H1 (cell line): ENCODE measurements around the gene ZCWPW2. TPM values are rescaled to one million over a fixed set of nuclear protein-coding genes. Genes with fewer than 3 reads are reported as not detected.

Experiments used
- CTCF ChIA-PET: fragments of 300-600 bp; sonication (Branson Sonifier 250); formaldehyde crosslinking; loops from one replicate; lab custom pipeline; 2021; ENCODE audit not compliant: partially characterized antibody; lab: Charles Lee
- POLR2A ChIA-PET: fragments of 300-600 bp; sonication (Branson Sonifier 250); formaldehyde crosslinking; loops from one replicate; lab custom pipeline; 2021; ENCODE audit warnings: inconsistent platforms; ENCODE audit not compliant: partially characterized antibody; lab: Charles Lee
- DNase-seq, 2 experiments: peaks; one replicate each; pipeline versions ENCODE4 v3.0.0 to v3.0.0-alpha.2; 2010 to 2022; ENCODE audit warnings: low spot score in 2 of 2, low read depth in 1 of 2, mixed read lengths in 1 of 2
- FAIRE-seq: peaks from 2 replicates; lab custom pipeline; 2011; peaks lifted over from hg19 to GRCh38; lab: Jason Lieb, UNC
- H2AFZ ChIP-seq: 2 replicates; pipeline ENCODE4 v1.8.1; 2012; ENCODE audit warnings: low read length, inconsistent platforms
- H2AK5ac ChIP-seq: 2 replicates; pipeline ENCODE4 v1.6.1; 2013; ENCODE audit warnings: low read depth, low read length
- H2BK120ac ChIP-seq: replicated peaks from 2 replicates; pipeline ENCODE3; 2013; ENCODE audit warnings: low read depth, low read length, inconsistent platforms
- H2BK12ac ChIP-seq: 2 replicates; pipeline ENCODE4 v1.6.1; 2013; ENCODE audit warnings: low read depth, low read length
- H2BK15ac ChIP-seq: 2 replicates; pipeline ENCODE4 v1.6.1; 2013; ENCODE audit warnings: low read length
- H2BK20ac ChIP-seq: 2 replicates; pipeline ENCODE4 v1.6.1; 2013; ENCODE audit warnings: low read length
- H2BK5ac ChIP-seq: 2 replicates; pipeline ENCODE4 v1.6.1; 2013; ENCODE audit warnings: low read depth, low read length
- H3K14ac ChIP-seq: 2 replicates; pipeline ENCODE4 v1.6.1; 2013; ENCODE audit warnings: inconsistent platforms; ENCODE audit not compliant: insufficient read length
- H3K18ac ChIP-seq: 2 replicates; pipeline ENCODE4 v1.6.1; 2013; ENCODE audit warnings: low read length; ENCODE audit errors: extremely low read depth
- H3K23ac ChIP-seq: 2 replicates; pipeline ENCODE4 v1.6.1; 2013; ENCODE audit warnings: inconsistent platforms; ENCODE audit not compliant: insufficient read length
- H3K23me2 ChIP-seq: 2 replicates; pipeline ENCODE4 v1.6.1; 2013; ENCODE audit warnings: low read depth, low read length
- H3K27ac ChIP-seq: 2 replicates; pipeline ENCODE4 v1.6.1; 2011; ENCODE audit warnings: low read depth, low read length, inconsistent platforms
- H3K27me3 ChIP-seq, 4 experiments: replicated peaks in 1 of 4; 1 replicate in 1 of 4; 2 replicates in 3 of 4; pipeline versions ENCODE4 v1.6.1 to v1.8.1; 2011 to 2013; ENCODE audit warnings: low read length in 3 of 4, mild to moderate bottlenecking in 3 of 4, inconsistent platforms in 2 of 4, mixed read lengths in 2 of 4, moderate library complexity in 1 of 4; ENCODE audit not compliant: control insufficient read depth in 3 of 4, insufficient read depth in 3 of 4; ENCODE audit errors: extremely low read depth in 1 of 4
- H3K36me3 ChIP-seq, 4 experiments: 2 replicates each; pipeline versions ENCODE4 v1.6.1 to v1.8.1; 2011 to 2013; ENCODE audit warnings: mild to moderate bottlenecking in 4 of 4, low read length in 3 of 4, moderate library complexity in 2 of 4, control low read depth in 1 of 4, inconsistent platforms in 1 of 4; ENCODE audit not compliant: insufficient read depth in 4 of 4, control insufficient read depth in 2 of 4
- H3K4ac ChIP-seq: replicated peaks from 2 replicates; pipeline ENCODE3; 2013; ENCODE audit warnings: low read length, low read depth, mixed read lengths, inconsistent platforms; ENCODE audit not compliant: insufficient read length
- H3K4me1 ChIP-seq, 4 experiments: replicated peaks in 1 of 4; 1 replicate in 1 of 4; 2 replicates in 3 of 4; pipeline versions ENCODE4 v1.6.1 to v1.8.1; 2011 to 2013; ENCODE audit warnings: low read length in 3 of 4, inconsistent platforms in 2 of 4, mixed read lengths in 1 of 4; ENCODE audit not compliant: insufficient read depth in 4 of 4, control insufficient read depth in 3 of 4
- H3K4me2 ChIP-seq, 2 experiments: 2 replicates each; pipeline versions ENCODE4 v1.6.1 to v1.8.1; 2011 to 2013; ENCODE audit warnings: low read depth in 2 of 2, low read length in 2 of 2, control low read depth in 1 of 2, inconsistent platforms in 1 of 2, mild to moderate bottlenecking in 1 of 2; ENCODE audit not compliant: insufficient read depth in 1 of 2
- H3K4me3 ChIP-seq, 4 experiments: fragments of 200-600, 300-600 bp in 1 of 4; sonication (generic), shearing (Covaris generic), sonication (Bioruptor Twin) in 1 of 4; 2 replicates each; pipeline versions ENCODE4 v1.5.1 to v1.8.1; 2011 to 2016; ENCODE audit warnings: low read length in 4 of 4, low read depth in 3 of 4, control low read depth in 2 of 4, inconsistent platforms in 2 of 4, mild to moderate bottlenecking in 2 of 4, mixed read lengths in 1 of 4, moderate library complexity in 1 of 4; ENCODE audit not compliant: insufficient read depth in 2 of 4; ENCODE audit errors: extremely low read depth in 1 of 4
- H3K56ac ChIP-seq: replicated peaks from 2 replicates; pipeline ENCODE3; 2013; ENCODE audit warnings: low read depth, mild to moderate bottlenecking, mixed read lengths, low read length, inconsistent platforms; ENCODE audit not compliant: insufficient read length
- H3K79me1 ChIP-seq: 2 replicates; pipeline ENCODE4 v1.6.1; 2013; ENCODE audit warnings: low read depth, low read length, control low read depth
- H3K79me2 ChIP-seq, 2 experiments: 2 replicates each; pipeline versions ENCODE4 v1.6.1 to v1.8.1; 2012 to 2013; ENCODE audit warnings: low read length in 2 of 2, mild to moderate bottlenecking in 2 of 2, inconsistent platforms in 1 of 2; ENCODE audit not compliant: insufficient read depth in 2 of 2, control insufficient read depth in 1 of 2
- H3K9ac ChIP-seq, 4 experiments: replicated peaks in 1 of 4; 1 replicate in 1 of 4; 2 replicates in 3 of 4; pipeline versions ENCODE4 v1.6.1 to v1.8.1; 2011 to 2013; ENCODE audit warnings: low read depth in 3 of 4, low read length in 3 of 4, control low read depth in 2 of 4, mild to moderate bottlenecking in 2 of 4, moderate library complexity in 2 of 4, inconsistent platforms in 1 of 4; ENCODE audit errors: extremely low read depth in 1 of 4
- H3K9me3 ChIP-seq, 2 experiments: 2 replicates each; pipeline versions ENCODE4 v1.6.1 to v1.8.1; 2012 to 2013; ENCODE audit warnings: mild to moderate bottlenecking in 2 of 2, moderate library complexity in 2 of 2, control low read depth in 1 of 2, inconsistent platforms in 1 of 2, low read depth in 1 of 2, low read length in 1 of 2, mixed read lengths in 1 of 2; ENCODE audit not compliant: insufficient read depth in 2 of 2
- H4K20me1 ChIP-seq, 2 experiments: replicated peaks in 1 of 2; 2 replicates each; pipeline versions ENCODE3 to v1.8.1; 2011 to 2013; ENCODE audit warnings: inconsistent platforms in 2 of 2, low read length in 2 of 2, mild to moderate bottlenecking in 1 of 2; ENCODE audit not compliant: insufficient read depth in 2 of 2, control insufficient read depth in 1 of 2
- H4K5ac ChIP-seq: 2 replicates; pipeline ENCODE4 v1.6.1; 2013; ENCODE audit warnings: low read length, low read depth, mixed read lengths, inconsistent platforms; ENCODE audit not compliant: insufficient read length
- H4K8ac ChIP-seq: 2 replicates; pipeline ENCODE4 v1.8.0; 2013; ENCODE audit warnings: mild to moderate bottlenecking, moderate library complexity, low read length, inconsistent platforms; ENCODE audit not compliant: insufficient read depth; ENCODE audit errors: extremely low read depth
- H4K91ac ChIP-seq: replicated peaks from 2 replicates; pipeline ENCODE3; 2013; ENCODE audit warnings: low read length, mixed read lengths, inconsistent platforms; ENCODE audit not compliant: insufficient read length
- ATF3 ChIP-seq: IDR thresholded peaks from 2 replicates; pipeline ENCODE4 v1.6.1; 2011; ENCODE audit warnings: low read depth, mild to moderate bottlenecking, low read length; ENCODE audit not compliant: insufficient read depth
- JUN ChIP-seq: IDR thresholded peaks from 2 replicates; pipeline ENCODE4 v1.6.1; 2011; ENCODE audit warnings: low read depth, mild to moderate bottlenecking, improper control_type of control experiment, low read length
- KDM5A ChIP-seq: fragments of 200-600 bp; IDR thresholded peaks from 2 replicates; pipeline ENCODE4 v1.7.1; 2012; ENCODE audit warnings: mild to moderate bottlenecking, low read length, inconsistent platforms, mixed read lengths
- SP4 ChIP-seq: IDR thresholded peaks from 2 replicates; pipeline ENCODE4 v1.6.1; 2012; ENCODE audit warnings: low read length, inconsistent platforms
- WGBS, 2 experiments: shearing (Covaris generic) in 1 of 2; methylation state at CpG; one replicate each; pipeline versions ENCODE4 v1.1.6 to v1.1.7; 2013 to 2015; ENCODE audit warnings: low lambda C conversion rate in 2 of 2, mixed read lengths in 2 of 2, inconsistent platforms in 1 of 2, low coverage in 1 of 2, missing lambda C conversion rate in 1 of 2; ENCODE audit not compliant: insufficient replicate concordance in 2 of 2, insufficient coverage in 1 of 2, insufficient read length in 1 of 2; ENCODE audit errors: extremely low coverage in 1 of 2, missing lambda C conversion rate in 1 of 2; 5-methylcytosine and 5-hydroxymethylcytosine counted together
- polyA plus RNA-seq, 7 experiments: library from polyadenylated mRNA; depleted of rRNA in 3 of 7; stranded (reverse) in 5 of 7; unstranded in 2 of 7; fragments of >200 nt in 5 of 7; fragments of 200-250 nt in 2 of 7; gene quantifications; 1 replicate in 5 of 7; 2 replicates in 1 of 7; 4 replicates in 1 of 7; pipeline versions ENCODE4 v1.2.1 to v1.2.3, GENCODE V29; 2011 to 2013; ENCODE audit warnings: missing spikeins in 2 of 7, mixed read lengths in 2 of 7
- total RNA-seq: library from RNA; stranded (reverse); fragmentation: NEBNext Ultra II Directional; extraction: Animal tissue kit (Norgen Biotek cat#: 25700); gene quantifications from 2 replicates; pipeline ENCODE4 v1.2.1, GENCODE V29; 2021

ZCWPW2 gene
- total and polyA plus RNA-seq, 2 of the 8 experiments (the other 6 are each of a cell fraction or from before 2014, with no cell fraction given), result 0.11 to 0.39 TPM

- H2BK5ac ChIP-seq, result no peak overlapping the region
- DNase-seq, result no peak
These were observed 32.3 kb upstream of the ZCWPW2 start for GRCh38 chr3:28316226-28316625.

More at GRCh38 chr3:28316226-28316625, 32.3 kb upstream of the ZCWPW2 start:
- H3K56ac ChIP-seq, result no peak overlapping the region
- H3K4ac ChIP-seq, result no peak overlapping the region
- H3K23me2 ChIP-seq, result no peaks in the 10 kb centered on the region
- no peak overlapping the region for H3K23ac ChIP-seq
- H2AFZ ChIP-seq, result no peak overlapping the region
- H3K4me2 ChIP-seq, result no peak overlapping the region
- H4K5ac ChIP-seq, result no peak overlapping the region
- H3K27ac ChIP-seq, result no peak overlapping the region
- H3K9ac ChIP-seq, result no peak overlapping the region
- H3K4me1 ChIP-seq, result no peaks in the 10 kb centered on the region
- no peaks in the 10 kb centered on the region for H3K9me3 ChIP-seq
- H2BK15ac ChIP-seq, result no peak overlapping the region
- no peak overlapping the region for H3K14ac ChIP-seq
- no peak overlapping the region for H3K18ac ChIP-seq
- ChIA-PET CTCF (interaction anchor here (0.9 to 1.0 kb wide), 3 partner anchors 20 to 955 kb away, joined by 3 to 8 read pairs (median 4); no protein-coding TSS in a partner anchor), POLR2A (no interaction called here)
- 84% methylated on average over 2 of the region's 2 CpGs; no CpG with 5 or more reads in 1 of the 2 experiments for WGBS, 2 experiments
- H3K4me3 ChIP-seq, result no peak overlapping the region
- TF ChIP-seq KDM5A (no peak), SP4 (no peak), ATF3 (no peak), JUN (no peak)
- H4K91ac ChIP-seq, result no peak overlapping the region
- peaks cover 0 to 4% (median 0%) of the 10 kb centered on the region in 4 experiments; a peak in 3 of 8 replicates for H3K36me3 ChIP-seq
- no peak overlapping the region for H2BK120ac ChIP-seq
- H3K79me2 ChIP-seq, result no peaks in the 10 kb centered on the region; a peak in 1 of 4 replicates
- no peak overlapping the region for H2BK20ac ChIP-seq
- no peak overlapping the region for H4K8ac ChIP-seq
- no peak overlapping the region for H2BK12ac ChIP-seq
- H3K27me3 ChIP-seq, result no peaks in the 10 kb centered on the region
- H3K79me1 ChIP-seq, result no peaks in the 10 kb centered on the region
- no peak overlapping the region for H2AK5ac ChIP-seq
- peaks cover 0 to 1% of the 10 kb centered on the region in 2 experiments for H4K20me1 ChIP-seq
- FAIRE-seq, result no peak
